Measurements from ENCODE around the gene SLC29A3.

DNA sequence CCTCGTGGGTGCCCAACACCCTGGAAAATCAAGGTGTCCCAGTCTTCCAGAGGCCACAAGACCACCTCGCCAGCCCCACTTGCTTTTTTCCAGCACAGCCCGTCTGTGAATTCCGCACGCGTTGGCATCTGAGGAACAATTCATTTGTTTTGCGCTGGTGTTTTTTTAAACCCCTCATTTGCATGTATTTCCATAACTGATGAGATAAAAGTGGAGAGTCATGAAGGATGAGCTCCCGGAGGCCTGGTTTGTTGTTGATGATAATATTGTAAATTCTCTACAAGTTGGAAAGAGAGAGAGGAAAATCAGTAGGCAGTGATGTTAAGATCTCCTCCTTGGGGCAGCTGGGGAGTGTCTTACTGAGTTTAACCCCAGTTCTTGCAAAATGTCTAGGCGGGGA, 34.6 kb downstream of the SLC29A3 start:
- no peak for TF ChIP-seq POLR2AphosphoS5 (IDR thresholded peaks at IDR 0.05; ENCODE audit: low read depth, low read length)
- no peak for TF ChIP-seq REST (IDR thresholded peaks at IDR 0.05; ENCODE audit: insufficient read depth in 1 of 2, low read depth in 2 of 2, low read length in 2 of 2)
- TF ChIP-seq SIN3A (IDR thresholded peaks at IDR 0.05; ENCODE audit: borderline replicate concordance, insufficient read depth, low read length): no peak

Measured in PFSK-1 (cell line).